Brain microvascular endothelial cell (primary cell): ENCODE data around the gene DAB2IP.

Experiments used
- DNase-seq: peaks from one replicate; pipeline ENCODE4 v3.0.0-alpha.2; 2020
- H3K27ac ChIP-seq: fragments of 250-450 bp; sonication (Bioruptor Pico); 2 replicates; pipeline ENCODE4 v1.5.1; 2020; ENCODE audit warnings: mild to moderate bottlenecking, moderate library complexity
- H3K27me3 ChIP-seq: fragments of 250-450 bp; sonication (Bioruptor Pico); replicated peaks from 2 replicates; pipeline ENCODE4 v1.5.1; 2020; ENCODE audit warnings: mild to moderate bottlenecking
- H3K36me3 ChIP-seq: fragments of 250-450 bp; sonication (Bioruptor Pico); replicated peaks from 2 replicates; pipeline ENCODE4 v1.5.1; 2020; ENCODE audit warnings: mild to moderate bottlenecking
- H3K4me3 ChIP-seq: 2 replicates; pipeline ENCODE4 v1.5.1; 2011; ENCODE audit warnings: low read depth, mild to moderate bottlenecking, control low read depth, low read length, moderate library complexity
- CTCF ChIP-seq: IDR thresholded peaks from 2 replicates; pipeline ENCODE4 v1.5.1; 2011; ENCODE audit warnings: low read depth, mild to moderate bottlenecking, moderate library complexity, low read length, control low read depth, inconsistent platforms; ENCODE audit errors: missing control alignments
- in situ Hi-C: cut with HindIII; loops from 2 replicates; pipeline ENCODE4 v1.10.0; 2017; ENCODE audit warnings: low sequenced_read_pairs, low pct_ligation_motif_present

Gene DAB2IP

GRCh38 chr9:121807823-121808278, 156.4 kb downstream of the DAB2IP start:
- TF ChIP-seq CTCF = no peak
- no peak for DNase-seq
- in situ Hi-C loops = no loop called here
- H3K27ac ChIP-seq = no peak overlapping the region
- H3K36me3 ChIP-seq = no peaks in the 10 kb centered on the region
- no peaks in the 10 kb centered on the region for H3K27me3 ChIP-seq
- no peak overlapping the region for H3K4me3 ChIP-seq

GRCh38 chr9:121808781-121809180, 157.3 kb downstream of the DAB2IP start:
- no peaks in the 10 kb centered on the region for H3K27me3 ChIP-seq
- H3K4me3 ChIP-seq = no peak overlapping the region
- TF ChIP-seq CTCF = no peak
- H3K36me3 ChIP-seq = no peaks in the 10 kb centered on the region
- in situ Hi-C loops = no loop called here
- no peak for DNase-seq
- H3K27ac ChIP-seq = no peak overlapping the region

- no peak overlapping the region for H3K27ac ChIP-seq
- in situ Hi-C loops = no loop called here
- no peak for DNase-seq
- no peaks in the 10 kb centered on the region for H3K36me3 ChIP-seq
- H3K4me3 ChIP-seq = no peak overlapping the region
- no peaks in the 10 kb centered on the region for H3K27me3 ChIP-seq
- TF ChIP-seq CTCF = no peak
Measured at GRCh38 chr9:121809356-121810050, 158.1 kb downstream of the DAB2IP start.

- DNase-seq = no peak
- H3K27me3 ChIP-seq = no peaks in the 10 kb centered on the region
- TF ChIP-seq CTCF = no peak
- H3K36me3 ChIP-seq = no peaks in the 10 kb centered on the region
- in situ Hi-C loops = no loop called here
- no peak overlapping the region for H3K27ac ChIP-seq
- H3K4me3 ChIP-seq = no peak overlapping the region
Measured at GRCh38 chr9:121810489-121810888, 159.1 kb downstream of the DAB2IP start.

- no peaks in the 10 kb centered on the region for H3K36me3 ChIP-seq
- no peak overlapping the region for H3K4me3 ChIP-seq
- DNase-seq = no peak
- in situ Hi-C loops = no loop called here
- no peak overlapping the region for H3K27ac ChIP-seq
- TF ChIP-seq CTCF = no peak
- H3K27me3 ChIP-seq = no peaks in the 10 kb centered on the region
Measured at GRCh38 chr9:121811140-121811539, 159.7 kb downstream of the DAB2IP start.

- no peak overlapping the region for H3K27ac ChIP-seq
- no peak for DNase-seq
- no peaks in the 10 kb centered on the region for H3K36me3 ChIP-seq
- H3K4me3 ChIP-seq = no peak overlapping the region
- no peak for TF ChIP-seq CTCF
- in situ Hi-C loops = no loop called here
- H3K27me3 ChIP-seq = no peaks in the 10 kb centered on the region
Measured at GRCh38 chr9:121811751-121812150, 160.3 kb downstream of the DAB2IP start.
